HepG2 (cell line): Measurements from ENCODE around the gene EGR4. TPM values are rescaled to one million over a fixed set of nuclear protein-coding genes. Genes with fewer than 3 reads are reported as not detected.

Experiments
- FOXP1 ChIP-seq, 2 experiments: fragments of 450-650 bp in 1 of 2; IDR thresholded peaks; 2 replicates each; pipeline ENCODE4 v1.6.1; 2017 to 2018; ENCODE audit warnings: antibody characterized with exemption in 1 of 2
- GATAD1 ChIP-seq: IDR thresholded peaks from 2 replicates; pipeline ENCODE4 v1.6.1; 2016; ENCODE audit warnings: missing genetic modification reagents, missing compliant biosample characterization
- KDM4B ChIP-seq: sonication (generic); formaldehyde crosslinking; IDR thresholded peaks from 2 replicates; pipeline ENCODE4 v1.4.0; 2020; ENCODE audit warnings: missing genetic modification reagents
- ZNF331 ChIP-seq: sonication (generic); formaldehyde crosslinking; IDR thresholded peaks from 2 replicates; pipeline ENCODE4 v1.4.0; 2020; ENCODE audit warnings: missing genetic modification reagents
- ZNF333 ChIP-seq: sonication (generic); formaldehyde crosslinking; IDR thresholded peaks from 2 replicates; pipeline ENCODE4 v1.4.0; 2020; ENCODE audit warnings: mild to moderate bottlenecking, missing genetic modification reagents, borderline replicate concordance
- ZNF619 ChIP-seq: sonication (generic); formaldehyde crosslinking; IDR thresholded peaks from 2 replicates; pipeline ENCODE4 v1.4.0; 2020; ENCODE audit warnings: mild to moderate bottlenecking, missing genetic modification reagents
- ZSCAN22 ChIP-seq: sonication (generic); formaldehyde crosslinking; IDR thresholded peaks from 2 replicates; pipeline ENCODE4 v1.4.0; 2020; ENCODE audit warnings: mild to moderate bottlenecking, missing genetic modification reagents
- polyA plus RNA-seq, 8 experiments: library from polyadenylated mRNA; depleted of rRNA in 3 of 8; stranded (reverse) in 7 of 8; unstranded in 1 of 8; fragments of >200 nt; fragmentation: Illumina TruSeq in 4 of 8; extraction: Trizol in 4 of 8; gene quantifications; 2 replicates each; pipeline versions ENCODE4 v1.2.1 to v1.2.3, GENCODE V29; 2011 to 2016; ENCODE audit warnings: low read depth in 4 of 8, missing spikeins in 1 of 8, mixed read lengths in 1 of 8; ENCODE audit not compliant: insufficient read depth in 1 of 8
- total RNA-seq, 5 experiments: library from RNA; depleted of rRNA; stranded (reverse); fragments of >200 nt; fragmentation: Illumina TruSeq; extraction: Trizol; gene quantifications; 2 replicates each; pipeline ENCODE4 v1.2.3, GENCODE V29; 2016; ENCODE audit warnings: low read depth in 1 of 5
- TF ChIP-seq, protein P1 (sequence below): sonication (generic); formaldehyde crosslinking; IDR thresholded peaks from 2 replicates; pipeline ENCODE4 v1.5.0; 2020; ENCODE audit warnings: mild to moderate bottlenecking, missing genetic modification reagents
- TF ChIP-seq, protein P2 (sequence below): sonication (generic); formaldehyde crosslinking; IDR thresholded peaks from 2 replicates; pipeline ENCODE4 v1.4.0; 2020; ENCODE audit warnings: missing genetic modification reagents, mild to moderate bottlenecking, borderline replicate concordance
- TF ChIP-seq, protein P3 (sequence below): sonication (generic); formaldehyde crosslinking; IDR thresholded peaks from 2 replicates; pipeline ENCODE4 v1.4.0; 2020; ENCODE audit warnings: missing genetic modification reagents
- TF ChIP-seq, protein P4 (sequence below): IDR thresholded peaks from 2 replicates; pipeline ENCODE4 v1.6.1; 2016; ENCODE audit warnings: low read depth, control low read depth
- TF ChIP-seq, protein P5 (sequence below): sonication (generic); formaldehyde crosslinking; IDR thresholded peaks from 2 replicates; pipeline ENCODE4 v1.5.1; 2020; ENCODE audit warnings: missing genetic modification reagents, mild to moderate bottlenecking, borderline replicate concordance
- TF ChIP-seq, protein P6 (sequence below): sonication (generic); formaldehyde crosslinking; IDR thresholded peaks from 2 replicates; pipeline ENCODE4 v1.5.1; 2020; ENCODE audit warnings: missing genetic modification reagents, mild to moderate bottlenecking, borderline replicate concordance
- TF ChIP-seq, protein P7 (sequence below): IDR thresholded peaks from 2 replicates; pipeline ENCODE4 v1.6.1; 2016; ENCODE audit warnings: missing compliant biosample characterization, missing genetic modification reagents, borderline replicate concordance

The EGR4 gene
- total and polyA plus RNA-seq, 2 of the 13 experiments (the other 11 are each of a cell fraction or from before 2014, with no cell fraction given), result not detected

DNA sequence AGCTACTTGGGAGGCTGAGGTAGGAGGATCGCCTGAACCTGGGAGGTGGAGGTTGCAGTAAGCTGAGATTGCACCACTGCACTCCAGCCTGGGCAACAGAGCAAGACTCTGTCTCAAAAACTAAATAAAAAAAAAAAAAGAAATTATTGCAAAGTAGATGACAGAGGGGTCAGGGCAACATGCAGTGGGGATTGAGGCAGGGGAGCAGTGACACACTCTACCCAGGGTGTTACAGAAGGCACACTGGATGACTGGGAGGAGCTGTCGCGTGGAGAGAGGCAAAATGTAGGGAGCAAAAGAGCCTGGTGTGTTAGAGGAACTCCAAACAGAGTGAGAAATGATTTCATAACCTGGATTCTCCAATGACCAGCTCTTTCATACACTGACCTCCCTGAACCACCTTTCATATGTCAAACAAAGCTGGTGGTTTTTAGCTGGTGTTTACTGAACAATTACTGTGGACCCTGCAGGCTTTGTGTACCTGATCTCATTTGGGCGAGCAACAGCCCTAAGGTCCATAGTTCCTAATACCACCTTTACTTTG lies 31.2 kb downstream of the EGR4 start (continued):
- TF ChIP-seq, protein P1, sequence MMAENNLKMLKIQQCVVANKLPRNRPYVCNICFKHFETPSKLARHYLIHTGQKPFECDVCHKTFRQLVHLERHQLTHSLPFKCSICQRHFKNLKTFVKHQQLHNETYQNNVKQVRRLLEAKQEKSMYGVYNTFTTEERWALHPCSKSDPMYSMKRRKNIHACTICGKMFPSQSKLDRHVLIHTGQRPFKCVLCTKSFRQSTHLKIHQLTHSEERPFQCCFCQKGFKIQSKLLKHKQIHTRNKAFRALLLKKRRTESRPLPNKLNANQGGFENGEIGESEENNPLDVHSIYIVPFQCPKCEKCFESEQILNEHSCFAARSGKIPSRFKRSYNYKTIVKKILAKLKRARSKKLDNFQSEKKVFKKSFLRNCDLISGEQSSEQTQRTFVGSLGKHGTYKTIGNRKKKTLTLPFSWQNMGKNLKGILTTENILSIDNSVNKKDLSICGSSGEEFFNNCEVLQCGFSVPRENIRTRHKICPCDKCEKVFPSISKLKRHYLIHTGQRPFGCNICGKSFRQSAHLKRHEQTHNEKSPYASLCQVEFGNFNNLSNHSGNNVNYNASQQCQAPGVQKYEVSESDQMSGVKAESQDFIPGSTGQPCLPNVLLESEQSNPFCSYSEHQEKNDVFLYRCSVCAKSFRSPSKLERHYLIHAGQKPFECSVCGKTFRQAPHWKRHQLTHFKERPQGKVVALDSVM (CRISPR knock-in tag), result peak; percentile 99
- TF ChIP-seq FOXP1 (IDR thresholded peaks at IDR 0.05) (peak; percentile 92), FOXP1 (CRISPR knock-in tag; IDR thresholded peaks at IDR 0.05) (peak; percentile 92), ZSCAN22 (CRISPR knock-in tag) (no peak), GATAD1 (CRISPR knock-in tag) (0 out of 2 replicates have a peak, but pooled peaks have one; percentile 41), ZNF333 (CRISPR knock-in tag) (no peak), ZNF331 (CRISPR knock-in tag) (peak; percentile 98), ZNF619 (CRISPR knock-in tag) (no peak), KDM4B (CRISPR knock-in tag) (no peak)
- TF ChIP-seq, protein P2, sequence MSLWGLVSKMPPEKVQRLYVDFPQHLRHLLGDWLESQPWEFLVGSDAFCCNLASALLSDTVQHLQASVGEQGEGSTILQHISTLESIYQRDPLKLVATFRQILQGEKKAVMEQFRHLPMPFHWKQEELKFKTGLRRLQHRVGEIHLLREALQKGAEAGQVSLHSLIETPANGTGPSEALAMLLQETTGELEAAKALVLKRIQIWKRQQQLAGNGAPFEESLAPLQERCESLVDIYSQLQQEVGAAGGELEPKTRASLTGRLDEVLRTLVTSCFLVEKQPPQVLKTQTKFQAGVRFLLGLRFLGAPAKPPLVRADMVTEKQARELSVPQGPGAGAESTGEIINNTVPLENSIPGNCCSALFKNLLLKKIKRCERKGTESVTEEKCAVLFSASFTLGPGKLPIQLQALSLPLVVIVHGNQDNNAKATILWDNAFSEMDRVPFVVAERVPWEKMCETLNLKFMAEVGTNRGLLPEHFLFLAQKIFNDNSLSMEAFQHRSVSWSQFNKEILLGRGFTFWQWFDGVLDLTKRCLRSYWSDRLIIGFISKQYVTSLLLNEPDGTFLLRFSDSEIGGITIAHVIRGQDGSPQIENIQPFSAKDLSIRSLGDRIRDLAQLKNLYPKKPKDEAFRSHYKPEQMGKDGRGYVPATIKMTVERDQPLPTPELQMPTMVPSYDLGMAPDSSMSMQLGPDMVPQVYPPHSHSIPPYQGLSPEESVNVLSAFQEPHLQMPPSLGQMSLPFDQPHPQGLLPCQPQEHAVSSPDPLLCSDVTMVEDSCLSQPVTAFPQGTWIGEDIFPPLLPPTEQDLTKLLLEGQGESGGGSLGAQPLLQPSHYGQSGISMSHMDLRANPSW (CRISPR knock-in tag), result no peak
- TF ChIP-seq, protein P3, sequence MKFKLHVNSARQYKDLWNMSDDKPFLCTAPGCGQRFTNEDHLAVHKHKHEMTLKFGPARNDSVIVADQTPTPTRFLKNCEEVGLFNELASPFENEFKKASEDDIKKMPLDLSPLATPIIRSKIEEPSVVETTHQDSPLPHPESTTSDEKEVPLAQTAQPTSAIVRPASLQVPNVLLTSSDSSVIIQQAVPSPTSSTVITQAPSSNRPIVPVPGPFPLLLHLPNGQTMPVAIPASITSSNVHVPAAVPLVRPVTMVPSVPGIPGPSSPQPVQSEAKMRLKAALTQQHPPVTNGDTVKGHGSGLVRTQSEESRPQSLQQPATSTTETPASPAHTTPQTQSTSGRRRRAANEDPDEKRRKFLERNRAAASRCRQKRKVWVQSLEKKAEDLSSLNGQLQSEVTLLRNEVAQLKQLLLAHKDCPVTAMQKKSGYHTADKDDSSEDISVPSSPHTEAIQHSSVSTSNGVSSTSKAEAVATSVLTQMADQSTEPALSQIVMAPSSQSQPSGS (CRISPR knock-in tag), result 0 out of 2 replicates have a peak, but pooled peaks have one; percentile 77
- TF ChIP-seq, protein P4, sequence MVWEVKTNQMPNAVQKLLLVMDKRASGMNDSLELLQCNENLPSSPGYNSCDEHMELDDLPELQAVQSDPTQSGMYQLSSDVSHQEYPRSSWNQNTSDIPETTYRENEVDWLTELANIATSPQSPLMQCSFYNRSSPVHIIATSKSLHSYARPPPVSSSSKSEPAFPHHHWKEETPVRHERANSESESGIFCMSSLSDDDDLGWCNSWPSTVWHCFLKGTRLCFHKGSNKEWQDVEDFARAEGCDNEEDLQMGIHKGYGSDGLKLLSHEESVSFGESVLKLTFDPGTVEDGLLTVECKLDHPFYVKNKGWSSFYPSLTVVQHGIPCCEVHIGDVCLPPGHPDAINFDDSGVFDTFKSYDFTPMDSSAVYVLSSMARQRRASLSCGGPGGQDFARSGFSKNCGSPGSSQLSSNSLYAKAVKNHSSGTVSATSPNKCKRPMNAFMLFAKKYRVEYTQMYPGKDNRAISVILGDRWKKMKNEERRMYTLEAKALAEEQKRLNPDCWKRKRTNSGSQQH (CRISPR knock-in tag), result peak; percentile 54; the same call in 1 of the 2 replicates
- TF ChIP-seq, protein P5, sequence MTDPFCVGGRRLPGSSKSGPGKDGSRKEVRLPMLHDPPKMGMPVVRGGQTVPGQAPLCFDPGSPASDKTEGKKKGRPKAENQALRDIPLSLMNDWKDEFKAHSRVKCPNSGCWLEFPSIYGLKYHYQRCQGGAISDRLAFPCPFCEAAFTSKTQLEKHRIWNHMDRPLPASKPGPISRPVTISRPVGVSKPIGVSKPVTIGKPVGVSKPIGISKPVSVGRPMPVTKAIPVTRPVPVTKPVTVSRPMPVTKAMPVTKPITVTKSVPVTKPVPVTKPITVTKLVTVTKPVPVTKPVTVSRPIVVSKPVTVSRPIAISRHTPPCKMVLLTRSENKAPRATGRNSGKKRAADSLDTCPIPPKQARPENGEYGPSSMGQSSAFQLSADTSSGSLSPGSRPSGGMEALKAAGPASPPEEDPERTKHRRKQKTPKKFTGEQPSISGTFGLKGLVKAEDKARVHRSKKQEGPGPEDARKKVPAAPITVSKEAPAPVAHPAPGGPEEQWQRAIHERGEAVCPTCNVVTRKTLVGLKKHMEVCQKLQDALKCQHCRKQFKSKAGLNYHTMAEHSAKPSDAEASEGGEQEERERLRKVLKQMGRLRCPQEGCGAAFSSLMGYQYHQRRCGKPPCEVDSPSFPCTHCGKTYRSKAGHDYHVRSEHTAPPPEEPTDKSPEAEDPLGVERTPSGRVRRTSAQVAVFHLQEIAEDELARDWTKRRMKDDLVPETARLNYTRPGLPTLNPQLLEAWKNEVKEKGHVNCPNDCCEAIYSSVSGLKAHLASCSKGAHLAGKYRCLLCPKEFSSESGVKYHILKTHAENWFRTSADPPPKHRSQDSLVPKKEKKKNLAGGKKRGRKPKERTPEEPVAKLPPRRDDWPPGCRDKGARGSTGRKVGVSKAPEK (CRISPR knock-in tag), result no peak
- TF ChIP-seq, protein P6, sequence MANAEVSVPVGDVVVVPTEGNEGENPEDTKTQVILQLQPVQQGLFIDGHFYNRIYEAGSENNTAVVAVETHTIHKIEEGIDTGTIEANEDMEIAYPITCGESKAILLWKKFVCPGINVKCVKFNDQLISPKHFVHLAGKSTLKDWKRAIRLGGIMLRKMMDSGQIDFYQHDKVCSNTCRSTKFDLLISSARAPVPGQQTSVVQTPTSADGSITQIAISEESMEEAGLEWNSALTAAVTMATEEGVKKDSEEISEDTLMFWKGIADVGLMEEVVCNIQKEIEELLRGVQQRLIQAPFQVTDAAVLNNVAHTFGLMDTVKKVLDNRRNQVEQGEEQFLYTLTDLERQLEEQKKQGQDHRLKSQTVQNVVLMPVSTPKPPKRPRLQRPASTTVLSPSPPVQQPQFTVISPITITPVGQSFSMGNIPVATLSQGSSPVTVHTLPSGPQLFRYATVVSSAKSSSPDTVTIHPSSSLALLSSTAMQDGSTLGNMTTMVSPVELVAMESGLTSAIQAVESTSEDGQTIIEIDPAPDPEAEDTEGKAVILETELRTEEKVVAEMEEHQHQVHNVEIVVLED (CRISPR knock-in tag), result peak; percentile 44; the same call in 1 of the 2 replicates
- TF ChIP-seq, protein P7, sequence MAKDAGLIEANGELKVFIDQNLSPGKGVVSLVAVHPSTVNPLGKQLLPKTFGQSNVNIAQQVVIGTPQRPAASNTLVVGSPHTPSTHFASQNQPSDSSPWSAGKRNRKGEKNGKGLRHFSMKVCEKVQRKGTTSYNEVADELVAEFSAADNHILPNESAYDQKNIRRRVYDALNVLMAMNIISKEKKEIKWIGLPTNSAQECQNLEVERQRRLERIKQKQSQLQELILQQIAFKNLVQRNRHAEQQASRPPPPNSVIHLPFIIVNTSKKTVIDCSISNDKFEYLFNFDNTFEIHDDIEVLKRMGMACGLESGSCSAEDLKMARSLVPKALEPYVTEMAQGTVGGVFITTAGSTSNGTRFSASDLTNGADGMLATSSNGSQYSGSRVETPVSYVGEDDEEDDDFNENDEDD (CRISPR knock-in tag), result 0 out of 2 replicates have a peak, but pooled peaks have one; percentile 13
